ENCODE results near the gene RNF8. TPM values are rescaled to one million over a fixed set of nuclear protein-coding genes. Genes with fewer than 3 reads are reported as not detected.

RNF8 gene
- total and polyA plus RNA-seq, 9 donors, result 13.5 to 23.1 (median 16.2) TPM

DNA sequence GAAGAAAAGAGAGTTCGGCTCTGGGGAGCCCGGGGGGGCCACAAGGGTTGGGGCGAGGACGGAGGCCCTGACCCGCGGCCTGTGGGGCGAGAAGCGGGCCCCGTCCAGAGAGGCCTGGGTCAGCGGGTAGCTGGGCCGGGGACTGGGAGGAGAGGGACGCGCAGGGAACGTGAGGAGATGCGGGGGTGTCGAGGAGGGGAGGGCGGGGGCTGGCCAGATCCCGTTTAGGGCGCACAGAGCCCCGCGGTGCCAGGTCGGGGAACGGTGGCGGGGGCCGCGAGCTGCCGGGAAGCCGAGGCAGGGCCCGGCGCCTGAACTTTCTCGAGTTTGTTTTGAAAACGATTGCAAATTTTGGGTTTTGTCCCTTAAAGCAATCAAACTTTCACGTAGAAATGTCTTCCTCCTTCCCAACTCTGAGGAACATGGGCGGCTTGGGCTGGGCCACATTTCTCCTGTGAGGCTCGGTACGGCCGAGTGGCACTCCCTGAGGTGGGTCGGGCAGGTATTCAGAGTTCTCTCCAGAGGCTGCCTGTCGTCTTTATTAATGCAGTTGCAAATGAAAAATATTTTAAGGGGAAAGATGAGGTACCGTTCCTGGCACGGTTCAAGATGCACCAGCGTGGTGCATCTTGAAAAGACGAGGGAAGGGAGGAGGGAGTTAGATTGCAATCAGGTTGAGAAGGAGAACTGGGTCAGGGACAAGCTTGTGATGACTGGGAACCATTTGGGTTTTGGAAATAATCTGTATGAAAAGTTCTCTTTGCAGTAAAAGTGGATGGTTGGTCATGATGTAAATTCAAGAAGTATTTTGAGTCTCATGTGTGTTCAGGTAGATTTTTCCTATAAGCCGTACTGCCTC, 972 bp downstream of the RNF8 start:
- Histone ChIP-seq H3K36me3 (ENCODE audit: control insufficient read depth, insufficient read depth, low read length) (no peaks in the 10 kb centered on the region), H3K27me3 (ENCODE audit: control insufficient read depth, insufficient read depth, low read length) (no peaks in the 10 kb centered on the region), H3K4me1 (ENCODE audit: control insufficient read depth, insufficient read depth, low read length) (peaks cover 11% of the 10 kb centered on the region), H3K4me3 (ENCODE audit: low read length) (peak overlapping the region; percentile 97), H3K27ac (ENCODE audit: low read length) (peak overlapping the region; percentile 84), H3K9me3 (replicated peaks; ENCODE audit: control insufficient read depth, low read depth, low read length) (no peaks in the 10 kb centered on the region)
- peak; percentile 27 for DNase-seq
- 1% methylated on average over 41 of the region's 44 CpGs for WGBS (ENCODE audit: insufficient coverage)

- H3K27me3 ChIP-seq (ENCODE audit: control insufficient read depth, insufficient read depth, low read length), result no peaks in the 10 kb centered on the region
- H3K27ac ChIP-seq (ENCODE audit: low read length), result no peak overlapping the region
- no CpG with 5 or more reads among the region's 1 CpG for WGBS (ENCODE audit: insufficient coverage)
- H3K36me3 ChIP-seq (ENCODE audit: control insufficient read depth, insufficient read depth, low read length), result peaks cover 5% of the 10 kb centered on the region
- H3K4me1 ChIP-seq (ENCODE audit: control insufficient read depth, insufficient read depth, low read length), result peaks cover 11% of the 10 kb centered on the region
- H3K4me3 ChIP-seq (ENCODE audit: low read length), result no peak overlapping the region
- no peaks in the 10 kb centered on the region for H3K9me3 ChIP-seq (replicated peaks; ENCODE audit: control insufficient read depth, low read depth, low read length)
- no peak for DNase-seq
Observed at GRCh38 chr6:37357288-37357687, 3.5 kb downstream of the RNF8 start.

GRCh38 chr6:37357860-37358259, 4.1 kb downstream of the RNF8 start:
- WGBS (ENCODE audit: insufficient coverage), result 83% methylated on average over 1 of the region's 2 CpGs
- no peak for DNase-seq
- Histone ChIP-seq H3K27ac (ENCODE audit: low read length) (no peak overlapping the region), H3K36me3 (ENCODE audit: control insufficient read depth, insufficient read depth, low read length) (peaks cover 5% of the 10 kb centered on the region), H3K4me3 (ENCODE audit: low read length) (no peak overlapping the region), H3K27me3 (ENCODE audit: control insufficient read depth, insufficient read depth, low read length) (no peaks in the 10 kb centered on the region), H3K4me1 (ENCODE audit: control insufficient read depth, insufficient read depth, low read length) (peaks cover 11% of the 10 kb centered on the region), H3K9me3 (replicated peaks; ENCODE audit: control insufficient read depth, low read depth, low read length) (no peaks in the 10 kb centered on the region)

DNA sequence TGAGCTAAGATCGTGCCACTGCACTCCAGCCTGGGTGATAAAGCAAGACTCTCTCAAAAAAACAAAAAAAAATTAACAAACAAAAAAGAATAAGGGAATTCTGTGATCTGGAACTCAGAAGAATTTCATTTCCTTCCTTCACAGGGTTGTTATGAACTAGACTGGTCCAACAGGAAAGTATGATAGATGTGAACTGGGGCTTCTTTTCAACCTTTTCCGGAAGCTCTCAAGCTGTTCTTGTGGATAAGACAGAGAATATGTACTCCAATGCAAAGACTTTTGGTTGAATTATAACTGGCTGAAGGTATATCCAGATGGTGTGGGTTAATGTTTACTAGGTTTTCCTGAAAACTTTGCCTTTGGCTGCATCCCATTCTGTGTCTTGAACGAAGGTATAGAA, 5.3 kb downstream of the RNF8 start:
- Histone ChIP-seq H3K27me3 (ENCODE audit: control insufficient read depth, insufficient read depth, low read length) (no peaks in the 10 kb centered on the region), H3K4me1 (ENCODE audit: control insufficient read depth, insufficient read depth, low read length) (peaks cover 6% of the 10 kb centered on the region), H3K4me3 (ENCODE audit: low read length) (no peak overlapping the region), H3K9me3 (replicated peaks; ENCODE audit: control insufficient read depth, low read depth, low read length) (no peaks in the 10 kb centered on the region), H3K27ac (ENCODE audit: low read length) (no peak overlapping the region), H3K36me3 (ENCODE audit: control insufficient read depth, insufficient read depth, low read length) (peaks cover 5% of the 10 kb centered on the region)
- 87% methylated on average over 1 of the region's 3 CpGs for WGBS (ENCODE audit: insufficient coverage)
- DNase-seq, result no peak

DNA sequence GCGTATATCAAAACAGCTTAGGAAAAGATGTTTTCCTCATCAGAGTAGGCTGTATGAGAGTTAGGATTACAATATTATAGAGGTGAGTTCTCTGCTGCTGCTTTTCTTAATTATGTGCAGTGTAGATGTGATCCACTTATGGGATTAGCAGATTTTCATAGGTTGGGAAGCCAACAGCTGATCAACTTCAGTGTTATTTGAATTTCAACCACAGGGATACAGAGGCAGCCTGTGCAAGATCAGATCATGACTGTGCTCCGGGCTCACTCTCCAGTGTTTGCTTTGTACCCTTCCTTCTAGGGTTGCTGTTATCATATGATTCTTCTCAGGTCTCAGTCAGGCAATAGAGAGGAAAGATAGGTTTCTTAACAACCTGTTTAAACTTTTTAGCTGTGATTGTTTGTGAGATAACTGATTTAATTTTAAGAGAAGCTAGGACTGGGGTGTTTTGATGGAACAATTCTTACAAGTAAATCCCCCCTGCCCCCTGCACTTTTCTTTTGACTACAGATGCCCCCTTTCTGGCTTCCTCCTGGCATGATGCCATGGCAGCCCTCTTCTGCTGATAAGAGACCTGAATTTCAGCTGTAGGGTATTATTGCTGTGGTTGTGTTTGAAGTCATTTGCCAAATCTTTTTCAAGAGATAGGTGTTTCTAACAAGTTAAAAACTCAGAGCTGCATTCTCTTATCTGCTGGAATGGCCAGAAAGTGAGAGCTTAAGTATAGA, 8.5 kb downstream of the RNF8 start:
- no peaks in the 10 kb centered on the region for H3K4me1 ChIP-seq (ENCODE audit: control insufficient read depth, insufficient read depth, low read length)
- no peak overlapping the region for H3K27ac ChIP-seq (ENCODE audit: low read length)
- peaks cover 7% of the 10 kb centered on the region for H3K36me3 ChIP-seq (ENCODE audit: control insufficient read depth, insufficient read depth, low read length)
- no peak overlapping the region for H3K4me3 ChIP-seq (ENCODE audit: low read length)
- no peak for DNase-seq
- 100% methylated on average over 1 of the region's 2 CpGs for WGBS (ENCODE audit: insufficient coverage)
- no peaks in the 10 kb centered on the region for H3K9me3 ChIP-seq (replicated peaks; ENCODE audit: control insufficient read depth, low read depth, low read length)
- H3K27me3 ChIP-seq (ENCODE audit: control insufficient read depth, insufficient read depth, low read length), result no peaks in the 10 kb centered on the region

DNA sequence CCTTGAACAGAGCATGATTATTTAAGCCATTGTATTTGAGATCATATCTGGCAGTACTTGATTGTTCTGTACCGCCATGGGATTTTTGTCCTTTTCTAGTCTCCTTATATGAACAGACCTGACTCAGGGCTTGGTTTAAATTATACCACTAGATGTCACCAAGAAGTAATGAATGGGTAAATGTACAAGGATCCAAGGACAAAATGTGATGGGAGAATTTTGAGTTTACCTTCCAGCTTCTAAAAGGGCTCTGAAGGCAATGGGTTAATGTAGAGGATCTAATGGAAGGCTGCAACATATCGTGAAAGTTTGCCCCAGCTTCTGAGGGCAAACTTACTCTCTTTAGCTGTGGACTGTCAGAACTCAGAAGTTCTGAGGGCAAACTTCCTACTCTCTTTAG, 12.0 kb downstream of the RNF8 start:
- Histone ChIP-seq H3K9me3 (replicated peaks; ENCODE audit: control insufficient read depth, low read depth, low read length) (no peaks in the 10 kb centered on the region), H3K36me3 (ENCODE audit: control insufficient read depth, insufficient read depth, low read length) (peaks cover 24% of the 10 kb centered on the region), H3K4me1 (ENCODE audit: control insufficient read depth, insufficient read depth, low read length) (peaks cover under 1% of the 10 kb centered on the region), H3K27ac (ENCODE audit: low read length) (no peak overlapping the region), H3K27me3 (ENCODE audit: control insufficient read depth, insufficient read depth, low read length) (no peaks in the 10 kb centered on the region), H3K4me3 (ENCODE audit: low read length) (no peak overlapping the region)
- no CpG with 5 or more reads among the region's 2 CpGs for WGBS (ENCODE audit: insufficient coverage)
- DNase-seq, result peak; percentile 19

- H3K9me3 ChIP-seq (replicated peaks; ENCODE audit: control insufficient read depth, low read depth, low read length), result no peaks in the 10 kb centered on the region
- no peaks in the 10 kb centered on the region for H3K27me3 ChIP-seq (ENCODE audit: control insufficient read depth, insufficient read depth, low read length)
- no peak overlapping the region for H3K4me3 ChIP-seq (ENCODE audit: low read length)
- peaks cover 10% of the 10 kb centered on the region for H3K4me1 ChIP-seq (ENCODE audit: control insufficient read depth, insufficient read depth, low read length)
- H3K36me3 ChIP-seq (ENCODE audit: control insufficient read depth, insufficient read depth, low read length), result peaks cover 30% of the 10 kb centered on the region
- no CpG with 5 or more reads among the region's 3 CpGs for WGBS (ENCODE audit: insufficient coverage)
- H3K27ac ChIP-seq (ENCODE audit: low read length), result no peak overlapping the region
- DNase-seq, result no peak
Observed at GRCh38 chr6:37366910-37367309, 13.1 kb downstream of the RNF8 start.

GRCh38 chr6:37368961-37369320, 15.2 kb downstream of the RNF8 start:
- no peaks in the 10 kb centered on the region for H3K9me3 ChIP-seq (replicated peaks; ENCODE audit: control insufficient read depth, low read depth, low read length)
- DNase-seq, result no peak
- H3K27ac ChIP-seq (ENCODE audit: low read length), result no peak overlapping the region
- no peak overlapping the region for H3K4me3 ChIP-seq (ENCODE audit: low read length)
- peaks cover 31% of the 10 kb centered on the region for H3K36me3 ChIP-seq (ENCODE audit: control insufficient read depth, insufficient read depth, low read length)
- peaks cover 10% of the 10 kb centered on the region for H3K4me1 ChIP-seq (ENCODE audit: control insufficient read depth, insufficient read depth, low read length)
- no peaks in the 10 kb centered on the region for H3K27me3 ChIP-seq (ENCODE audit: control insufficient read depth, insufficient read depth, low read length)
- WGBS (ENCODE audit: insufficient coverage), result 71% methylated on average over 1 of the region's 1 CpG

DNA sequence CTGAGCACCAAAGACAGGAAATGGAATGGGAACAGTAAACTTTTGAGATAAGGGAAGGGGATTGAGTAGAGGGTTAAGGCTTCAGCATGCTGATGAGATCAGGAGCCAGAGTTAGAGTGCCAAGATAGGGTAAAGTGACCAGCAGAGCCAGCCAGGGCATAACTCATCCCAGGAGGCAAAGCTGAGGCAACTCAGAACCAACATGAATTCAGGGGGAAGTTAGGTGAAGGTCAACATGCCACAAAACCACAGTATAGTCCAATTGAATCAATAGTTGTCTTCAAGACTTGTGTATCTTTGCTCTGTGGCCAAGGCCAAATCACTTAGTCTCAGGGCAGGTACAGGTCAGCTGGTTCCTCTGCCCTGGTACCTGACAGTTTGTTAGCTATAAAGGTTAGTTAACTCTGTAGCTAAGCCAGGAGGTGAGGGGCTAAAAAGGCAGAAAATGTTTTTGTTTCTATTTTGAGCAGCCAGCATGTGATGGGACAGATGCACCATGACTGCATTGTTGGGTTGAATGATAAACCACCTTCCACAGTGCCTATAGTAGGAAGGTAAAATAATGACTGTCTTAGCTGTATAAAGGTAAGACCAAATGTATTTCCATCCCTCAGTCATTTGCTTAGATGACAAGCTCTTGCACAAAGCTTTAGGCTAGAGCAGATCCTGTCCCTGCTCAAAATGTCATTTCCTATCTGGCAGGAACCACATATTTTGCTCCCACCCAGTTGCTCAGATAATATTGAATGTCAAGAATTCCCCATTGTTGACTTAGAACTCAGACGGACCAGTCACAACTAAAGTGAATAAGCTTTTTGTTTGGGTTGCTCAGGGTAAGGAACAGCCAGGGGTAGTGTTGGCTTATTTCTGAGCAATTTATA, 15.8 kb downstream of the RNF8 start:
- no peak for DNase-seq
- H3K27me3 ChIP-seq (ENCODE audit: control insufficient read depth, insufficient read depth, low read length), result no peaks in the 10 kb centered on the region
- no peaks in the 10 kb centered on the region for H3K9me3 ChIP-seq (replicated peaks; ENCODE audit: control insufficient read depth, low read depth, low read length)
- no peak overlapping the region for H3K27ac ChIP-seq (ENCODE audit: low read length)
- H3K36me3 ChIP-seq (ENCODE audit: control insufficient read depth, insufficient read depth, low read length), result peaks cover 36% of the 10 kb centered on the region
- no CpG with 5 or more reads among the region's 1 CpG for WGBS (ENCODE audit: insufficient coverage)
- H3K4me1 ChIP-seq (ENCODE audit: control insufficient read depth, insufficient read depth, low read length), result peaks cover 10% of the 10 kb centered on the region
- no peak overlapping the region for H3K4me3 ChIP-seq (ENCODE audit: low read length)
